CD14-positive monocyte (primary cell): ENCODE data around the gene HSPA12A. TPM values are rescaled to one million over a fixed set of nuclear protein-coding genes. Genes with fewer than 3 reads are reported as not detected.

Source experiments
- DNase-seq, 3 donors: peaks; one replicate each; pipeline ENCODE4 v3.0.0-alpha.2; 2011 to 2022
- H2AFZ ChIP-seq: 2 replicates; pipeline ENCODE4 v1.6.0; 2012; ENCODE audit warnings: mild to moderate bottlenecking, low read depth, low read length, inconsistent platforms; ENCODE audit not compliant: insufficient read depth, poor library complexity, severe bottlenecking
- H3K27ac ChIP-seq, 2 donors: 1 replicate in 1 of 2; 2 replicates in 1 of 2; pipeline ENCODE4 v1.5.1; 2012 to 2013; ENCODE audit warnings: low read length in 2 of 2, control low read depth in 1 of 2, inconsistent platforms in 1 of 2, low read depth in 1 of 2, mild to moderate bottlenecking in 1 of 2
- H3K27me3 ChIP-seq, 2 donors: one replicate each; pipeline versions ENCODE4 v1.6.0 to v1.6.1; 2011 to 2013; ENCODE audit warnings: low read length in 2 of 2; ENCODE audit not compliant: control insufficient read depth in 2 of 2, insufficient read depth in 2 of 2
- H3K36me3 ChIP-seq, 2 donors: replicated peaks in 1 of 2; 1 replicate in 1 of 2; 2 replicates in 1 of 2; pipeline versions ENCODE4 v1.5.1 to v1.6.1; 2012 to 2013; ENCODE audit warnings: low read length in 2 of 2, control low read depth in 1 of 2, inconsistent platforms in 1 of 2, mild to moderate bottlenecking in 1 of 2; ENCODE audit not compliant: insufficient read depth in 2 of 2, control insufficient read depth in 1 of 2
- H3K4me1 ChIP-seq, 2 donors: 1 replicate in 1 of 2; 2 replicates in 1 of 2; pipeline versions ENCODE4 v1.5.1 to v1.6.1; 2012 to 2013; ENCODE audit warnings: low read length in 2 of 2, control low read depth in 1 of 2, inconsistent platforms in 1 of 2, mild to moderate bottlenecking in 1 of 2, moderate library complexity in 1 of 2; ENCODE audit not compliant: insufficient read depth in 2 of 2, control insufficient read depth in 1 of 2
- H3K4me2 ChIP-seq: replicated peaks from 2 replicates; pipeline ENCODE3; 2012; ENCODE audit warnings: low read length, moderate library complexity, mild to moderate bottlenecking; ENCODE audit not compliant: poor library complexity, severe bottlenecking; ENCODE audit errors: extremely low read depth
- H3K4me3 ChIP-seq, 3 experiments: fragments of 200-600 bp in 1 of 3; sonication (generic) in 1 of 3; replicated peaks in 1 of 3; 1 replicate in 2 of 3; 2 replicates in 1 of 3; pipeline ENCODE4 v1.5.1; 2011 to 2013; ENCODE audit warnings: low read length in 3 of 3, mild to moderate bottlenecking in 3 of 3, control low read depth in 2 of 3, low read depth in 2 of 3, inconsistent platforms in 1 of 3, moderate library complexity in 1 of 3
- H3K79me2 ChIP-seq: 2 replicates; pipeline ENCODE4 v1.6.0; 2012; ENCODE audit warnings: mild to moderate bottlenecking, control low read depth, inconsistent platforms, low read length, moderate library complexity; ENCODE audit not compliant: insufficient read depth
- H3K9ac ChIP-seq: 2 replicates; pipeline ENCODE4 v1.6.0; 2017; ENCODE audit warnings: low read length, mild to moderate bottlenecking; ENCODE audit not compliant: insufficient read depth, poor library complexity, severe bottlenecking
- H3K9me3 ChIP-seq, 2 donors: replicated peaks in 1 of 2; 1 replicate in 1 of 2; 2 replicates in 1 of 2; pipeline versions ENCODE4 v1.5.1 to v1.6.1; 2012 to 2013; ENCODE audit warnings: low read length in 2 of 2, control low read depth in 1 of 2; ENCODE audit not compliant: control insufficient read depth in 1 of 2, insufficient read depth in 1 of 2
- H4K20me1 ChIP-seq: 2 replicates; pipeline ENCODE4 v1.6.0; 2012; ENCODE audit warnings: mild to moderate bottlenecking, low read length, control low read depth, moderate library complexity; ENCODE audit not compliant: insufficient read depth
- H3K27ac Mint-ChIP-seq, 7 donors: one replicate each; pipeline ENCODE4 v1.8.0; 2020; ENCODE audit warnings: mild to moderate bottlenecking in 7 of 7, mixed read lengths in 7 of 7, moderate library complexity in 6 of 7, inconsistent platforms in 2 of 7
- H3K27me3 Mint-ChIP-seq, 3 donors: one replicate each; pipeline ENCODE4 v1.8.0; 2021 to 2022; ENCODE audit warnings: low read depth in 3 of 3, mild to moderate bottlenecking in 3 of 3, mixed read lengths in 3 of 3, moderate library complexity in 3 of 3, inconsistent platforms in 1 of 3
- H3K36me3 Mint-ChIP-seq, 2 donors: one replicate each; pipeline ENCODE4 v1.8.0; 2020; ENCODE audit warnings: mixed read lengths in 2 of 2, inconsistent platforms in 1 of 2, mild to moderate bottlenecking in 1 of 2
- H3K4me1 Mint-ChIP-seq: one replicate; pipeline ENCODE4 v1.8.0; 2020; ENCODE audit warnings: mild to moderate bottlenecking, mixed read lengths
- H3K4me3 Mint-ChIP-seq, 2 donors: one replicate each; pipeline ENCODE4 v1.8.0; 2020; ENCODE audit warnings: mild to moderate bottlenecking in 2 of 2, mixed read lengths in 2 of 2, moderate library complexity in 1 of 2
- H3K9me3 Mint-ChIP-seq, 7 donors: one replicate each; pipeline ENCODE4 v1.8.0; 2020 to 2022; ENCODE audit warnings: mixed read lengths in 7 of 7, mild to moderate bottlenecking in 6 of 7, moderate library complexity in 6 of 7, inconsistent platforms in 2 of 7
- CTCF ChIP-seq: fragments of 200-600 bp; IDR thresholded peaks from one replicate; pipeline ENCODE4 v1.8.0; 2022; ENCODE audit warnings: antibody characterized with exemption, mild to moderate bottlenecking
- WGBS: methylation state at CpG from one replicate; pipeline ENCODE4 v1.1.5; 2013; ENCODE audit warnings: missing lambda C conversion rate; ENCODE audit not compliant: insufficient coverage; 5-methylcytosine and 5-hydroxymethylcytosine counted together
- intact Hi-C, 2 donors: fragments of 100-400 bp; cut with micrococcal nuclease; formaldehyde crosslinking; loops; one replicate each; pipeline versions ENCODE4 v1.15.0 to v1.15.1; 2023
- polyA plus RNA-seq, 3 donors: library from polyadenylated mRNA; depleted of rRNA in 1 of 3; unstranded in 2 of 3; stranded (reverse) in 1 of 3; fragments of 300-500 nt in 2 of 3; fragments of >200 nt in 1 of 3; fragmentation: Illumina TruSeq in 2 of 3; gene quantifications; 1 replicate in 2 of 3; 2 replicates in 1 of 3; pipeline ENCODE4 v1.2.3, GENCODE V29; 2012 to 2021

The HSPA12A gene
- polyA plus RNA-seq, 3 donors, result 0.01 TPM; not detected in 2

- Mint-ChIP-seq H3K4me3 (no peak overlapping the region), H3K27ac (no peak overlapping the region), H3K27me3 (peaks cover 2 to 12% (median 9%) of the 10 kb centered on the region in 3 donors), H3K9me3 (peaks cover 0 to 8% (median 0%) of the 10 kb centered on the region in 7 donors), H3K36me3 (no peaks in the 10 kb centered on the region), H3K4me1 (no peaks in the 10 kb centered on the region)
- Histone ChIP-seq H3K9ac (no peak overlapping the region), H3K27ac (no peak overlapping the region), H3K9me3 (no peaks in the 10 kb centered on the region), H3K4me2 (no peak overlapping the region), H3K79me2 (no peaks in the 10 kb centered on the region), H3K36me3 (no peaks in the 10 kb centered on the region), H3K27me3 (no peaks in the 10 kb centered on the region), H2AFZ (no peak overlapping the region), H3K4me1 (no peaks in the 10 kb centered on the region), H4K20me1 (no peaks in the 10 kb centered on the region), H3K4me3 (no peak overlapping the region)
- TF ChIP-seq CTCF, result no peak
- intact Hi-C loops, result no loop called here
- WGBS, result 83% methylated on average over 3 of the region's 5 CpGs
- no peak for DNase-seq
Observed at GRCh38 chr10:116699471-116700150, 42.8 kb downstream of the HSPA12A start.

GRCh38 chr10:116699049-116699448 is 43.3 kb downstream of the HSPA12A start:
- 91% methylated on average over 6 of the region's 9 CpGs for WGBS
- peaks cover 0 to 8% (median 0%) of the 10 kb centered on the region in 7 donors for H3K9me3 Mint-ChIP-seq
- Histone ChIP-seq H3K9me3 (no peaks in the 10 kb centered on the region), H3K9ac (no peak overlapping the region), H3K4me2 (no peak overlapping the region), H2AFZ (no peak overlapping the region), H3K36me3 (no peaks in the 10 kb centered on the region), H3K79me2 (no peaks in the 10 kb centered on the region), H4K20me1 (no peaks in the 10 kb centered on the region), H3K27ac (no peak overlapping the region), H3K27me3 (no peaks in the 10 kb centered on the region), H3K4me1 (no peaks in the 10 kb centered on the region), H3K4me3 (no peak overlapping the region)
- DNase-seq, result no peak
- H3K4me3 Mint-ChIP-seq, result no peak overlapping the region
- no peak overlapping the region for H3K27ac Mint-ChIP-seq
- TF ChIP-seq CTCF, result no peak
- H3K36me3 Mint-ChIP-seq, result no peaks in the 10 kb centered on the region
- intact Hi-C loops, result no loop called here
- H3K27me3 Mint-ChIP-seq, result peaks cover 6 to 17% (median 9%) of the 10 kb centered on the region in 3 donors
- no peaks in the 10 kb centered on the region for H3K4me1 Mint-ChIP-seq
